LNCaP clone FGC (cell line): ENCODE results near the gene MBTPS1.

ENCODE experiments used
- DNase-seq: peaks from one replicate; pipeline ENCODE4 v3.0.0-alpha.2; 2011; ENCODE audit warnings: low read depth
- H3K4me3 ChIP-seq: 2 replicates; pipeline ENCODE4 v1.5.1; 2011; ENCODE audit warnings: mild to moderate bottlenecking, low read depth, low read length, control low read depth
- CTCF ChIP-seq: IDR thresholded peaks from 2 replicates; pipeline ENCODE4 v1.5.1; 2012; ENCODE audit warnings: mild to moderate bottlenecking; ENCODE audit not compliant: control insufficient read depth, insufficient read depth; ENCODE audit errors: extremely low read depth

The MBTPS1 gene

GRCh38 chr16:84098939-84099338 is 17.8 kb downstream of the MBTPS1 start:
- TF ChIP-seq CTCF: no peak
- no peak for DNase-seq
- no peak overlapping the region for H3K4me3 ChIP-seq

DNA sequence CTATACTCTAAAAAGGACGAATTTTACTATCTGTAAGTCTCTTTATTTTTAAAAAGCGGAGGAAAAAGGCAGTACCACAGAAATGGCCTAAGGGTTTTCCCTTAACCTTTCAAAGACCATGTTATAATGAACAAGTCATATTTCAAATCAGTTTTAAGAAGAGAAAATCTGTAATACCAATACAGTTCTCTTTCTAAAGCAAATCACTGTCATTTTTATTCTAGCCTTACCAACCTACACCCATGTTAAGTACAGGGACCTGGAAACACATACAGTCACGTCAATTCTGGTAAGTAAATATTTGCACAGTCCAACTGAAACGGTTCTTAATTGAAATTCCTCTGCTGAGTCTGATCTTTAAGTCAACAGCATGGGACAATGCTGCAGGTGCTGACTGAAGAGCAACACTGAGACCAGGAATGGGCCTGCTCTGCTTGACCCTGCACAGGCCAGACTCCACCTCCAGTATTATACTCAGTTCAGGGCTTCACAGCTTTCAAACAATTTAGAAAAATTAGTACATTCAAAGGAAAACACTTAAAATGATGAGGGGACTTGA is 20.2 kb downstream of the MBTPS1 start:
- H3K4me3 ChIP-seq: peak overlapping the region; percentile 21; the same call in 1 of the 2 replicates
- DNase-seq: peak; percentile 94
- no peak for TF ChIP-seq CTCF

- TF ChIP-seq CTCF: no peak
- DNase-seq: no peak
- H3K4me3 ChIP-seq: no peak overlapping the region
Observed at GRCh38 chr16:84095466-84095865, 21.3 kb downstream of the MBTPS1 start.

DNA sequence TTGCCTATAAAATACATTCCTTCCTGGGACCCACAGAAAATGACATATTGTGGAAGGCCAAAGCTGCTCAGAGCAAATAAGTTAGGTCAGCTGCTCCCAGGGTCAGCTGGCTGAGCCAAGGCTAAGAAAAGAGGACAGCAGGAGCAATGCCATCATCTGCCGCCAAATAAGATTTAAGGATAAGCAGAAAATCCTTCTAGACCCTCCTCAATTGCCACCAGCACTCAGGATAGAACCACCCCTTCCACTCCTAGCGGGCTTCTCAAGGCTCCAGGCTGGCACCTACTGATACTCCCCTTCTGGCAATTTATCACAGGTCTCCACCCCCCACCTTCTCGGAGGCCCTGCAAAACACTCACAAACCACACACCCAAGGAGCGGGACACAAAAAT is 22.9 kb downstream of the MBTPS1 start:
- no peak overlapping the region for H3K4me3 ChIP-seq
- TF ChIP-seq CTCF: no peak
- DNase-seq: no peak

GRCh38 chr16:84093120-84093878 is 23.4 kb downstream of the MBTPS1 start:
- no peak for TF ChIP-seq CTCF
- no peak for DNase-seq
- no peak overlapping the region for H3K4me3 ChIP-seq

DNA sequence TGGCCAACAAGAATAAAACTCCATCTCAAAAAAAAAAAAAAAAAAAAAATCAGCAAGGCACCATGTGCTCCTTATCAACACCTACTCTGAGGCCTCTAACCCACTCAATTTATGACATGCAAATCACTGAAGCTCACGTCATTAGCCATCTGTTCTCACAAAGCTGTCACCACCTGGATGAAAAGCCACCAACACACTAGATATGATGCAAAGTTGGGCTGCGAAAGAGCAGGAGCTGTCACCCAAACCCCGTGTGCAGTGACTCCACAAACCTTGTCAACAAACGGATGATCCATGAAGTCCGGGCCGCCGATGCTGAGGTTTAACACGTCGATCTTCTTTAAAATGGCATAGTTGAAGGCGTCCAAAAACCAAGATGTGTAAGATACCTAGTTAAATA is 25.3 kb downstream of the MBTPS1 start:
- no peak for DNase-seq
- TF ChIP-seq CTCF: no peak
- H3K4me3 ChIP-seq: no peak overlapping the region

- DNase-seq: no peak
- TF ChIP-seq CTCF: no peak
- no peak overlapping the region for H3K4me3 ChIP-seq
Observed at GRCh38 chr16:84090211-84090610, 26.5 kb downstream of the MBTPS1 start.
